Dermis lymphatic vessel endothelial cell (primary cell): ENCODE results near the gene ARL5C. TPM values are rescaled to one million over a fixed set of nuclear protein-coding genes. Genes with fewer than 3 reads are reported as not detected.

Experiments
- total RNA-seq: library from RNA; depleted of rRNA; stranded (reverse); fragments of >200 nt; gene quantifications from 2 replicates; pipeline ENCODE4 v1.2.1, GENCODE V29; 2014

ARL5C gene
- total RNA-seq: not detected in 2 replicates

GRCh38 chr17:39165841-39166349, at the start of gene ARL5C:
ARL5C (minus strand) TSS chr17:39166161; CDS start chr17:39165760, 401 bp downstream.

GRCh38 chr17:39200070-39200879, 34.3 kb upstream of the ARL5C start, which contains the start of gene RPL19:
RPL19 (plus strand) TSS chr17:39200283; CDS start chr17:39200345, 62 bp downstream.

GRCh38 chr17:39197380-39198185, 31.6 kb upstream of the ARL5C start, which contains the start of gene CACNB1:
CACNB1 (minus strand) TSS chr17:39197669; CDS start chr17:39197495, 174 bp downstream.

GRCh38 chr17:39151150-39151942, 14.6 kb downstream of the ARL5C start, which contains the start of gene PLXDC1:
PLXDC1 (minus strand) TSS chr17:39151637; CDS start chr17:39151437, 200 bp downstream.

Other genes starting within 250 kb of the ARL5C start
- gene FBXO47, start 198.8 kb downstream of the ARL5C start, total RNA-seq: under 0.01 TPM in 1 of 2 replicates, not detected in the other
- not detected in 2 replicates for gene PLXDC1, start 14.5 kb downstream of the ARL5C start, total RNA-seq
- gene CACNB1, start 31.5 kb upstream of the ARL5C start, total RNA-seq: 0.76 and 1.2 TPM in 2 replicates
- 1,343 and 1,670 TPM in 2 replicates for gene RPL19, start 34.1 kb upstream of the ARL5C start, total RNA-seq
- gene STAC2, start 59.8 kb upstream of the ARL5C start, total RNA-seq: not detected in 2 replicates
- 11.7 and 13.4 TPM in 2 replicates for gene FBXL20, start 235.5 kb upstream of the ARL5C start, total RNA-seq